ENCODE results near the gene FAM24A.

DNA sequence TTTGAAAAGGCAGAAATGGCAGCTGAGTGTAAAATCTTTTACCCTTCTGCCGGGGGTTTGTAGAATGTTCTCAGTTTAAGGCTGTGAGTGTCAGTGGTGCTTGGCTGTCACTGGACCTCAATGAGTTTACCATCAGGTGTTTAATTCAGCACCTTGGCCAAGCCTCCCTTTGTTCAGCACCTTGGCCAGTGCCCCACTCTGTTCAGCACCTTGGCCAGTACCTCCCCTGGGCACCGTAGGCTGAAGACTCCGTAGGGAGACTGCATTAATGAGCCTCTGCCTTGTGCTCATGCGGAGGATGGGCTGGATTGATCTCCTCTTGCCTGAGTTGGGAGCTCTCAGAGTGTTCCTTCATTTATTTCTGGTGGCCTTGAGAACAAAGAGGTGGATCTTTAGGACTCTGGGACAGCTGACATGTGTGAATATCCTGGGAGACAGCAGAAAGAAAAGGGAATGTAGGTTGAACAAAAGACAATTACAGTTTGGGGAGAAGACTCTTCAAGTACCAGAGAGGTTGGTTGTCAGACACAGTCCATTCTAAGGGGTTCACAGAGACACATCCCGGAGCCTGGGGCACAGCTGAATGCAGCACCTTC lies 1.6 kb downstream of the FAM24A start:
- TF ChIP-seq POLR2A (IDR thresholded peaks at IDR 0.05) (no peak), EP300 (IDR thresholded peaks at IDR 0.05) (no peak)
- TF ChIP-seq, protein P1, sequence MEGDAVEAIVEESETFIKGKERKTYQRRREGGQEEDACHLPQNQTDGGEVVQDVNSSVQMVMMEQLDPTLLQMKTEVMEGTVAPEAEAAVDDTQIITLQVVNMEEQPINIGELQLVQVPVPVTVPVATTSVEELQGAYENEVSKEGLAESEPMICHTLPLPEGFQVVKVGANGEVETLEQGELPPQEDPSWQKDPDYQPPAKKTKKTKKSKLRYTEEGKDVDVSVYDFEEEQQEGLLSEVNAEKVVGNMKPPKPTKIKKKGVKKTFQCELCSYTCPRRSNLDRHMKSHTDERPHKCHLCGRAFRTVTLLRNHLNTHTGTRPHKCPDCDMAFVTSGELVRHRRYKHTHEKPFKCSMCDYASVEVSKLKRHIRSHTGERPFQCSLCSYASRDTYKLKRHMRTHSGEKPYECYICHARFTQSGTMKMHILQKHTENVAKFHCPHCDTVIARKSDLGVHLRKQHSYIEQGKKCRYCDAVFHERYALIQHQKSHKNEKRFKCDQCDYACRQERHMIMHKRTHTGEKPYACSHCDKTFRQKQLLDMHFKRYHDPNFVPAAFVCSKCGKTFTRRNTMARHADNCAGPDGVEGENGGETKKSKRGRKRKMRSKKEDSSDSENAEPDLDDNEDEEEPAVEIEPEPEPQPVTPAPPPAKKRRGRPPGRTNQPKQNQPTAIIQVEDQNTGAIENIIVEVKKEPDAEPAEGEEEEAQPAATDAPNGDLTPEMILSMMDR (IDR thresholded peaks at IDR 0.05) = no peak
